Measurements from ENCODE around the gene CYP27C1. TPM values are rescaled to one million over a fixed set of nuclear protein-coding genes. Genes with fewer than 3 reads are reported as not detected.

The CYP27C1 gene
- total and polyA plus RNA-seq, 2 experiments from 2014 or later = 1.8 to 2.9 TPM

- H3K9me3 Mint-ChIP-seq = peaks cover 22% of the 10 kb centered on the region; the same call in 2 of the 3 replicates
- H3K27ac Mint-ChIP-seq = no peak overlapping the region
- no peak overlapping the region for H3K27ac ChIP-seq (ENCODE audit: low read depth)
- H3K27me3 Mint-ChIP-seq (ENCODE audit: insufficient read depth, low read depth, poor library complexity) = peaks cover 14% of the 10 kb centered on the region
- H3K9me2 ChIP-seq (ENCODE audit: insufficient read depth) = no peaks in the 10 kb centered on the region
- peaks cover 10% of the 10 kb centered on the region for H3K4me1 ChIP-seq (ENCODE audit: insufficient read depth)
- peaks cover 14% of the 10 kb centered on the region; the same call in 2 of the 3 replicates for H3K4me1 Mint-ChIP-seq
- H3K27me3 ChIP-seq (ENCODE audit: insufficient read depth) = no peaks in the 10 kb centered on the region
- H3K36me3 ChIP-seq (ENCODE audit: insufficient read depth) = no peaks in the 10 kb centered on the region
- no peak overlapping the region for H2AFZ ChIP-seq
- DNase-seq (ENCODE audit: low spot score) = no peak
- H3K4me3 ChIP-seq = no peak overlapping the region
- H3K36me3 Mint-ChIP-seq (ENCODE audit: low read depth) = peaks cover 4% of the 10 kb centered on the region; the same call in 2 of the 3 replicates
- no peak for TF ChIP-seq NANOG (IDR thresholded peaks at IDR 0.05; ENCODE audit: borderline replicate concordance)
- TF ChIP-seq ZNF114 (CRISPR knock-in tag; IDR thresholded peaks at IDR 0.05) = no peak
- no peak for TF ChIP-seq POLR2AphosphoS5 (IDR thresholded peaks at IDR 0.05; ENCODE audit: low read depth)
- no peak for TF ChIP-seq ZNF462 (CRISPR knock-in tag; IDR thresholded peaks at IDR 0.05)
- no peak for TF ChIP-seq STAT1 (IDR thresholded peaks at IDR 0.05; ENCODE audit: unreplicated experiment)
- H4K20me1 ChIP-seq (replicated peaks; ENCODE audit: insufficient read depth) = no peaks in the 10 kb centered on the region
- H3K79me2 ChIP-seq (replicated peaks; ENCODE audit: insufficient read depth) = no peaks in the 10 kb centered on the region
- no peaks in the 10 kb centered on the region for H3F3A ChIP-seq (replicated peaks; ENCODE audit: low read depth)
- no peak overlapping the region for H3K4me2 ChIP-seq
- ATAC-seq = no peak
- no peak overlapping the region for H3K4me3 Mint-ChIP-seq
Observed at GRCh38 chr2:127153691-127154158, 66.4 kb downstream of the CYP27C1 start.

- H3K27ac Mint-ChIP-seq = no peak overlapping the region
- Histone ChIP-seq H2AFZ (no peak overlapping the region), H3K4me2 (no peak overlapping the region), H3K27ac (ENCODE audit: low read depth) (no peak overlapping the region), H3K27me3 (ENCODE audit: insufficient read depth) (no peaks in the 10 kb centered on the region), H3K4me1 (ENCODE audit: insufficient read depth) (no peaks in the 10 kb centered on the region), H3F3A (replicated peaks; ENCODE audit: low read depth) (no peaks in the 10 kb centered on the region), H3K36me3 (ENCODE audit: insufficient read depth) (no peaks in the 10 kb centered on the region), H3K9me2 (ENCODE audit: insufficient read depth) (no peaks in the 10 kb centered on the region), H3K4me3 (no peak overlapping the region), H4K20me1 (replicated peaks; ENCODE audit: insufficient read depth) (no peaks in the 10 kb centered on the region), H3K79me2 (replicated peaks; ENCODE audit: insufficient read depth) (no peaks in the 10 kb centered on the region)
- no peak for DNase-seq (ENCODE audit: low spot score)
- H3K4me3 Mint-ChIP-seq = no peak overlapping the region
- H3K4me1 Mint-ChIP-seq = no peaks in the 10 kb centered on the region
- TF ChIP-seq EZH2 (IDR thresholded peaks at IDR 0.05; ENCODE audit: low read depth, unreplicated experiment) (no peak), EZH2phosphoT487 (IDR thresholded peaks at IDR 0.05; ENCODE audit: unreplicated experiment) (no peak)
- ATAC-seq = no peak
- H3K36me3 Mint-ChIP-seq (ENCODE audit: low read depth) = peaks cover 4% of the 10 kb centered on the region; the same call in 2 of the 3 replicates
- H3K27me3 Mint-ChIP-seq (ENCODE audit: insufficient read depth, low read depth, poor library complexity) = peaks cover 3% of the 10 kb centered on the region
- H3K9me3 Mint-ChIP-seq = peaks cover 19% of the 10 kb centered on the region; the same call in 2 of the 3 replicates
Observed at GRCh38 chr2:127150996-127151395, 69.1 kb downstream of the CYP27C1 start.

Data from GM23338 (cell line).